Uterus (tissue), 2 donors: ENCODE measurements around the gene RAB42.

Source experiments
- POLR2A ChIP-seq, 2 donors: fragments of 450-650 bp; IDR thresholded peaks; one replicate each; pipeline ENCODE4 v1.6.1; 2016; ENCODE audit warnings: antibody characterized with exemption in 2 of 2, mild to moderate bottlenecking in 1 of 2, moderate library complexity in 1 of 2
- TF ChIP-seq, protein P1 (sequence below), 4 experiments: fragments of 200-600 bp in 2 of 4; fragments of 450-650 bp in 2 of 4; sonication (generic) in 2 of 4; IDR thresholded peaks; one replicate each; pipeline ENCODE4 v1.5.1; 2016 to 2019; ENCODE audit warnings: antibody characterized with exemption in 4 of 4, mild to moderate bottlenecking in 2 of 4, moderate library complexity in 1 of 4

DNA sequence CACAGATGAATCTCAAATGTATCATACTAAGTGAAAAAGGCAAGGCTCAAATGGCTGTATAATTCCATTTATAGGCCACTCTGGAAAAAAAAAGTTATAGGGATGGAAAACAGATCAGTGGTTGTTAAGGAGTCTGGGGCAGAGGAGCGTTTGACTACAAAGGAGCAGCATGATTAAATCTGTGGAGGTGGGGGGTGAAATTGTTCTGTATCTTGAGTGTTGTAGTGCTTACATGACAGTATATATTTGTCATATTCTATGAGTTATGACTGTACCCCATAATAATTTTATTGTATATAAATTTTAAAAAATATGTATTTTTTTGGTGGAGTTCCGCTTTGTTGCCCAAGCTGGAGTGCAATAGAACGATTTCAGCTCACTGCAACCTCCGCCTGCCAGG is 40.5 kb downstream of the RAB42 start:
- TF ChIP-seq, protein P1, sequence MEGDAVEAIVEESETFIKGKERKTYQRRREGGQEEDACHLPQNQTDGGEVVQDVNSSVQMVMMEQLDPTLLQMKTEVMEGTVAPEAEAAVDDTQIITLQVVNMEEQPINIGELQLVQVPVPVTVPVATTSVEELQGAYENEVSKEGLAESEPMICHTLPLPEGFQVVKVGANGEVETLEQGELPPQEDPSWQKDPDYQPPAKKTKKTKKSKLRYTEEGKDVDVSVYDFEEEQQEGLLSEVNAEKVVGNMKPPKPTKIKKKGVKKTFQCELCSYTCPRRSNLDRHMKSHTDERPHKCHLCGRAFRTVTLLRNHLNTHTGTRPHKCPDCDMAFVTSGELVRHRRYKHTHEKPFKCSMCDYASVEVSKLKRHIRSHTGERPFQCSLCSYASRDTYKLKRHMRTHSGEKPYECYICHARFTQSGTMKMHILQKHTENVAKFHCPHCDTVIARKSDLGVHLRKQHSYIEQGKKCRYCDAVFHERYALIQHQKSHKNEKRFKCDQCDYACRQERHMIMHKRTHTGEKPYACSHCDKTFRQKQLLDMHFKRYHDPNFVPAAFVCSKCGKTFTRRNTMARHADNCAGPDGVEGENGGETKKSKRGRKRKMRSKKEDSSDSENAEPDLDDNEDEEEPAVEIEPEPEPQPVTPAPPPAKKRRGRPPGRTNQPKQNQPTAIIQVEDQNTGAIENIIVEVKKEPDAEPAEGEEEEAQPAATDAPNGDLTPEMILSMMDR (IDR thresholded peaks at IDR 0.05): no peak
- TF ChIP-seq POLR2A (IDR thresholded peaks at IDR 0.05): no peak
